Stimulated activated CD4-positive, alpha-beta T cell treated with anti-CD3 and anti-CD28 coated beads, Interleukin-1b, Interleukin-23, amount 100 ng/mL, for 1 hour (primary cell): ENCODE data around the gene ZFP62.
"Not testable (repeated sequence)": the region's sequence is repeated elsewhere in the genome, so short reads cannot be mapped to it uniquely, and the experiment has no call there.

Experiments used
- DNase-seq, 2 donors: peaks; one replicate each; pipeline ENCODE4 v3.0.0-alpha.2; 2020; ENCODE audit warnings: low read depth in 2 of 2

Gene ZFP62

GRCh38 chr5:180860887-180861822 is at the start of gene ZFP62:
TSS of gene ZFP62 (minus strand) at chr5:180861276. CDS start at chr5:180861219, 57 bp downstream.
- DNase-seq: peak; percentile 75 to 77

GRCh38 chr5:180910735-180911134 is 49.7 kb upstream of the ZFP62 start:
- no peak for DNase-seq

- no peak for DNase-seq
Observed at GRCh38 chr5:180910182-180910581, 49.1 kb upstream of the ZFP62 start.

GRCh38 chr5:180909782-180910181 is 48.7 kb upstream of the ZFP62 start:
- DNase-seq: no peak

GRCh38 chr5:180908998-180909731 is 48.1 kb upstream of the ZFP62 start:
- no peak for DNase-seq

- DNase-seq: no peak
Observed at GRCh38 chr5:180908400-180908799, 47.3 kb upstream of the ZFP62 start.

- no peak for DNase-seq
Observed at GRCh38 chr5:180901319-180902009, 40.4 kb upstream of the ZFP62 start.

- DNase-seq: no peak
Observed at GRCh38 chr5:180900178-180900577, 39.1 kb upstream of the ZFP62 start.

GRCh38 chr5:180898621-180899246 is 37.7 kb upstream of the ZFP62 start, which contains the start of gene BTNL8:
TSS of gene BTNL8 (plus strand) at chr5:180899159. CDS start at chr5:180899311, 152 bp downstream.
- no peak for DNase-seq

- not testable (repeated sequence) for DNase-seq
Observed at GRCh38 chr5:180895330-180895729, 34.3 kb upstream of the ZFP62 start.

GRCh38 chr5:180889381-180889780 is 28.3 kb upstream of the ZFP62 start:
- DNase-seq: no peak

GRCh38 chr5:180885845-180886529 is 24.9 kb upstream of the ZFP62 start:
- not testable (repeated sequence) for DNase-seq

GRCh38 chr5:180875860-180876426 is 14.9 kb upstream of the ZFP62 start:
- DNase-seq: no peak

- no peak for DNase-seq
Observed at GRCh38 chr5:180874804-180875582, 13.9 kb upstream of the ZFP62 start.

- no peak for DNase-seq
Observed at GRCh38 chr5:180873615-180874520, 12.8 kb upstream of the ZFP62 start.

- no peak for DNase-seq
Observed at GRCh38 chr5:180872419-180872818, 11.3 kb upstream of the ZFP62 start.

- DNase-seq: no peak
Observed at GRCh38 chr5:180870276-180871068, 9.4 kb upstream of the ZFP62 start.

GRCh38 chr5:180869587-180869986 is 8.5 kb upstream of the ZFP62 start:
- no peak for DNase-seq
